OCI-LY7 (cell line): ENCODE results near the gene CMPK2. TPM values are rescaled to one million over a fixed set of nuclear protein-coding genes. Genes with fewer than 3 reads are reported as not detected.
A peak's percentile ranks its signal among the peaks of the same experiment; 100 is the strongest.

ENCODE experiments used
- BruUV-seq: library from RNA; stranded (reverse); fragments of 400-500 nt; replicated peaks from 2 replicates; lab custom pipeline; 2021; lab: Mats Ljungman, UMichigan
- CTCF ChIA-PET: fragments of 300-600 bp; sonication (Branson Sonifier 250); formaldehyde crosslinking; loops from one replicate; lab custom pipeline; 2022; ENCODE audit warnings: antibody characterized with exemption; ENCODE audit not compliant: unreplicated experiment; lab: Charles Lee
- POLR2A ChIA-PET: fragments of 300-600 bp; sonication (Branson Sonifier 250); formaldehyde crosslinking; loops from one replicate; lab custom pipeline; 2022; ENCODE audit warnings: antibody characterized with exemption; lab: Charles Lee
- DNase-seq: peaks from one replicate; pipeline ENCODE4 v3.0.0-alpha.2; 2015; ENCODE audit warnings: low spot score
- H2AFZ ChIP-seq: fragments of 200-600 bp; sonication (generic), shearing (Covaris generic); 2 replicates; pipeline ENCODE4 v1.6.1; 2014; ENCODE audit warnings: mild to moderate bottlenecking, antibody characterized with exemption, low read length, moderate library complexity
- H3K27ac ChIP-seq: fragments of 200-600 bp; sonication (generic); 2 replicates; pipeline ENCODE4 v1.5.1; 2014; ENCODE audit warnings: mixed run types, low read depth, mild to moderate bottlenecking, moderate library complexity, low read length, inconsistent platforms; ENCODE audit not compliant: poor library complexity, severe bottlenecking
- H3K36me3 ChIP-seq: fragments of 200-600 bp; sonication (generic); 2 replicates; pipeline ENCODE4 v1.6.1; 2014; ENCODE audit warnings: mild to moderate bottlenecking, antibody characterized with exemption, low read length, moderate library complexity, mixed read lengths; ENCODE audit not compliant: insufficient read depth
- H3K4me1 ChIP-seq: fragments of 200-600 bp; sonication (generic); 2 replicates; pipeline ENCODE4 v1.5.1; 2014; ENCODE audit warnings: mild to moderate bottlenecking, low read length; ENCODE audit not compliant: insufficient read depth, poor library complexity, severe bottlenecking
- H3K4me2 ChIP-seq: fragments of 200-600 bp; sonication (generic); 2 replicates; pipeline ENCODE4 v1.6.1; 2014; ENCODE audit warnings: mild to moderate bottlenecking, low read length
- H3K4me3 ChIP-seq: fragments of 200-600 bp; sonication (generic); 2 replicates; pipeline ENCODE4 v1.5.1; 2014; ENCODE audit warnings: mild to moderate bottlenecking, low read depth, low read length; ENCODE audit not compliant: poor library complexity, severe bottlenecking
- H3K79me2 ChIP-seq: fragments of 200-600 bp; sonication (generic); 2 replicates; pipeline ENCODE4 v1.6.1; 2016; ENCODE audit warnings: low read depth, mild to moderate bottlenecking, low read length, moderate library complexity, mixed read lengths; ENCODE audit not compliant: insufficient read depth
- H3K9me2 ChIP-seq: fragments of 200-600 bp; sonication (generic); 2 replicates; pipeline ENCODE4 v1.6.1; 2016; ENCODE audit warnings: mild to moderate bottlenecking, low read length, mixed read lengths; ENCODE audit not compliant: insufficient read depth
- H3K9me3 ChIP-seq: fragments of 200-600 bp; sonication (generic); 2 replicates; pipeline ENCODE4 v1.6.1; 2014; ENCODE audit warnings: mild to moderate bottlenecking, mixed run types, low read length, mixed read lengths
- H4K20me1 ChIP-seq: fragments of 200-600 bp; sonication (generic); 2 replicates; pipeline ENCODE4 v1.6.1; 2014; ENCODE audit warnings: mild to moderate bottlenecking, antibody characterized with exemption, low read length, moderate library complexity, mixed read lengths; ENCODE audit not compliant: insufficient read depth
- EZH2phosphoT487 ChIP-seq: fragments of 200-600 bp; sonication (generic); IDR thresholded peaks from 2 replicates; pipeline ENCODE4 v1.6.1; 2018; ENCODE audit warnings: low read depth, borderline replicate concordance, mild to moderate bottlenecking, mixed run types, antibody characterized with exemption, low read length, moderate library complexity, mixed read lengths
- intact Hi-C: fragments of 100-400 bp; cut with micrococcal nuclease; formaldehyde crosslinking; loops from one replicate; pipeline ENCODE4 v1.10.0; 2022; ENCODE audit not compliant: unreplicated experiment
- total RNA-seq, 2 experiments: library from RNA; depleted of rRNA in 1 of 2; stranded (reverse); fragments of >200 nt in 1 of 2; shearing (Covaris generic) in 1 of 2; gene quantifications; 2 replicates each; pipeline ENCODE4 v1.2.3, GENCODE V29; 2014 to 2022
- TF ChIP-seq, protein P1 (sequence below): fragments of 200-600 bp; sonication (generic); conservative IDR thresholded peaks from 2 replicates; pipeline ENCODE4 v1.5.1; 2014; ENCODE audit warnings: mild to moderate bottlenecking, antibody characterized with exemption, low read length, moderate library complexity, mixed read lengths

CMPK2 gene
- total RNA-seq, 2 experiments from 2014 or later = 0.99 TPM; not detected in 1

DNA sequence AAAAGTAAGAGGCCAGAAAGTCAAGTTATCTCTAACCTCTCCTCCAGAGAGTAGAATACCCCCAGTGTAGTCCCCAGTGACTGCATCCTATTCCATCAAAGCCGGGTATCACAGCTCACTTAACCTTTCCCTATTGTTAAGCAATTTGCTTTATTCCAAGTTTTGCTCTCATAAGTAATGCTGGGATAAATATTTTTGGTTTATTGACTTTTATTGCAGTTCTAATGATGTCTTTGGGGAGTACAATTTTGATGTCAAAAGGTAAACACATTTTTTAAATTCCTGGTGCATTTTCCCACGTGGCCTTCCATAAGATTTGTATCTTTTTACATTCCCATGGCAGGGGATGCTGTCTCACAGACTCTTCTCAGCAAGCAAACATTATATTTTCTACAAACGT lies 43.3 kb downstream of the CMPK2 start:
- H3K9me2 ChIP-seq = no peaks in the 10 kb centered on the region
- ChIA-PET POLR2A (interaction anchor here (0.9 to 1.1 kb wide), 3 partner anchors 10 to 1262 kb away, joined by 3 to 4 read pairs (median 4); no protein-coding TSS in a partner anchor), CTCF (interaction anchor here (0.6 to 1.0 kb wide), 2 partner anchors 9 to 30 kb away, joined by 3 to 4 read pairs; no protein-coding TSS in a partner anchor)
- no peaks in the 10 kb centered on the region for H3K9me3 ChIP-seq
- H3K79me2 ChIP-seq = no peaks in the 10 kb centered on the region
- BruUV-seq = no TSS peak
- DNase-seq = no peak
- TF ChIP-seq, protein P1, sequence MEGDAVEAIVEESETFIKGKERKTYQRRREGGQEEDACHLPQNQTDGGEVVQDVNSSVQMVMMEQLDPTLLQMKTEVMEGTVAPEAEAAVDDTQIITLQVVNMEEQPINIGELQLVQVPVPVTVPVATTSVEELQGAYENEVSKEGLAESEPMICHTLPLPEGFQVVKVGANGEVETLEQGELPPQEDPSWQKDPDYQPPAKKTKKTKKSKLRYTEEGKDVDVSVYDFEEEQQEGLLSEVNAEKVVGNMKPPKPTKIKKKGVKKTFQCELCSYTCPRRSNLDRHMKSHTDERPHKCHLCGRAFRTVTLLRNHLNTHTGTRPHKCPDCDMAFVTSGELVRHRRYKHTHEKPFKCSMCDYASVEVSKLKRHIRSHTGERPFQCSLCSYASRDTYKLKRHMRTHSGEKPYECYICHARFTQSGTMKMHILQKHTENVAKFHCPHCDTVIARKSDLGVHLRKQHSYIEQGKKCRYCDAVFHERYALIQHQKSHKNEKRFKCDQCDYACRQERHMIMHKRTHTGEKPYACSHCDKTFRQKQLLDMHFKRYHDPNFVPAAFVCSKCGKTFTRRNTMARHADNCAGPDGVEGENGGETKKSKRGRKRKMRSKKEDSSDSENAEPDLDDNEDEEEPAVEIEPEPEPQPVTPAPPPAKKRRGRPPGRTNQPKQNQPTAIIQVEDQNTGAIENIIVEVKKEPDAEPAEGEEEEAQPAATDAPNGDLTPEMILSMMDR = no peak
- no peak for TF ChIP-seq EZH2phosphoT487
- H3K4me3 ChIP-seq = no peak overlapping the region
- no peak overlapping the region for H3K27ac ChIP-seq
- intact Hi-C loops = loop anchor here (10.0 kb wide), 1 partner anchor 158 kb away; no protein-coding TSS in a partner anchor
- H2AFZ ChIP-seq = no peak overlapping the region
- no peaks in the 10 kb centered on the region for H4K20me1 ChIP-seq
- H3K36me3 ChIP-seq = no peaks in the 10 kb centered on the region
- peaks cover 33% of the 10 kb centered on the region for H3K4me1 ChIP-seq
- no peak overlapping the region for H3K4me2 ChIP-seq

DNA sequence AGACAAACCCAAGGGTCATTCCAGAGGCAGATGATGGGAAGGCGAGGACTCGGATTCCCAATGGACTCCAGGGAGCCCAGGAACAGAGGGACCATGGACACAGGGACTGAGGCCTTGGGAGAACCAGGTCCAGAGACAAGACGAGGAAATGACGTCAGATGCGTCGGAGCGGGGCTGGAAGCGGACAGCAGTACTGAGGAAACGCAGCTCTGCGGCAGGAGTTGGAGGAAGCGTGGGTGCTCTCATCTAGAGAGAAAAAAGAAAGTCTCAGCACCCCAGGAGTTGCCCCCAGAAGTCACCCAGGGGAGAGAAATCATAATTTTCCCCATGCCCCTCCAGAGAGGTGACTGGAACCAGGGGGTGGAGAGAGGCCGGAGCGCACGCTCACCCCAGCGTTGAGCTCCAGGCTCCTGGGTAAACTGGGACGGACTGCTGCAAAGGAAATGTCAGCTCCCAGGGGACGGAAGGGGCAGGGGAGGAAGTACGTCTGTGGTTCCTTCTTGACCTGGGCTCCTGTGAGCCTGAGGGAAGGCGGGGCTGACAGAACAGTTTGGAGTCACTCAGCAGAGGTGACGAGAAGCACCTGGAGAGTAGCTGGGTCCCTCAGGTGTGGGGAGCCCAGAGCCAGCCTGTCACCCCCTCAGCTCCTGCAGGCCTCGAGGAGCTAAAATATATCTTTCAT lies 44.7 kb downstream of the CMPK2 start:
- Histone ChIP-seq H4K20me1 (no peaks in the 10 kb centered on the region), H3K4me2 (peak overlapping the region; percentile 31), H3K9me2 (no peaks in the 10 kb centered on the region), H3K79me2 (no peaks in the 10 kb centered on the region), H2AFZ (no peak overlapping the region), H3K9me3 (no peaks in the 10 kb centered on the region), H3K36me3 (no peaks in the 10 kb centered on the region), H3K4me3 (no peak overlapping the region), H3K4me1 (peaks cover 24% of the 10 kb centered on the region), H3K27ac (no peak overlapping the region)
- TF ChIP-seq EZH2phosphoT487 = no peak
- TF ChIP-seq, protein P1 = no peak
- no TSS peak for BruUV-seq
- POLR2A ChIA-PET = interaction anchor here (1.1 kb wide), 2 partner anchors 11 kb away, joined by 3 to 4 read pairs; no protein-coding TSS in a partner anchor
- intact Hi-C loops = loop anchor here (10.0 kb wide), 1 partner anchor 156 kb away; no protein-coding TSS in a partner anchor
- CTCF ChIA-PET = interaction anchor here (1.0 kb wide), 1 partner anchor 8 kb away, joined by 4 read pairs; no protein-coding TSS in a partner anchor
- DNase-seq = no peak

DNA sequence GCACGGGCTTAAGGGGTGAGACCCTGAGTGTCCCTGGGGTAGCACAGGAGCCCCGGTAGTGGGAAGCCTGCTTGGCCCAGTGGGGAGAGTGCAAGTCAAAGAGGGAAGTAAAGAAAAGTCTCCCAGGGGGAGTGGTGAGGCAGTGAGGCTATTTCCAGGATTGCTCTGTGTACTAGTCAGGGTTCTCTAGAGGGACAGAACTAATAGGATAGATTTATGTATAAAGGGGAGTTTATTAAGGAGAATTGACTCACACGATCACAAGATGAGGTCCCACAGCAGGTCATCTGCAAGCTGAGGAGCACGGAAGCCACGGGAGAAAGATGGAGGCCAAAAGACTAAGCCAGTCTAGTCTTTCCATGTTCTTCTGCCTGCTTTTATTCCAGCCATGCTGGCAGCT lies 45.5 kb downstream of the CMPK2 start:
- Histone ChIP-seq H3K4me3 (no peak overlapping the region), H3K4me1 (peaks cover 24% of the 10 kb centered on the region), H4K20me1 (no peaks in the 10 kb centered on the region), H3K9me2 (no peaks in the 10 kb centered on the region), H3K79me2 (no peaks in the 10 kb centered on the region), H2AFZ (no peak overlapping the region), H3K9me3 (no peaks in the 10 kb centered on the region), H3K36me3 (no peaks in the 10 kb centered on the region), H3K27ac (no peak overlapping the region), H3K4me2 (no peak overlapping the region)
- ChIA-PET POLR2A (interaction anchor here (1.5 kb wide), 1 partner anchor 12 kb away, joined by 4 read pairs; no protein-coding TSS in a partner anchor), CTCF (no interaction called here)
- BruUV-seq = no TSS peak
- intact Hi-C loops = loop anchor here (10.0 kb wide), 1 partner anchor 155 kb away; no protein-coding TSS in a partner anchor
- no peak for DNase-seq
- no peak for TF ChIP-seq EZH2phosphoT487
- TF ChIP-seq, protein P1 = no peak
